ENCODE measurements around the gene FTSJ1.

- TF ChIP-seq, protein P1, sequence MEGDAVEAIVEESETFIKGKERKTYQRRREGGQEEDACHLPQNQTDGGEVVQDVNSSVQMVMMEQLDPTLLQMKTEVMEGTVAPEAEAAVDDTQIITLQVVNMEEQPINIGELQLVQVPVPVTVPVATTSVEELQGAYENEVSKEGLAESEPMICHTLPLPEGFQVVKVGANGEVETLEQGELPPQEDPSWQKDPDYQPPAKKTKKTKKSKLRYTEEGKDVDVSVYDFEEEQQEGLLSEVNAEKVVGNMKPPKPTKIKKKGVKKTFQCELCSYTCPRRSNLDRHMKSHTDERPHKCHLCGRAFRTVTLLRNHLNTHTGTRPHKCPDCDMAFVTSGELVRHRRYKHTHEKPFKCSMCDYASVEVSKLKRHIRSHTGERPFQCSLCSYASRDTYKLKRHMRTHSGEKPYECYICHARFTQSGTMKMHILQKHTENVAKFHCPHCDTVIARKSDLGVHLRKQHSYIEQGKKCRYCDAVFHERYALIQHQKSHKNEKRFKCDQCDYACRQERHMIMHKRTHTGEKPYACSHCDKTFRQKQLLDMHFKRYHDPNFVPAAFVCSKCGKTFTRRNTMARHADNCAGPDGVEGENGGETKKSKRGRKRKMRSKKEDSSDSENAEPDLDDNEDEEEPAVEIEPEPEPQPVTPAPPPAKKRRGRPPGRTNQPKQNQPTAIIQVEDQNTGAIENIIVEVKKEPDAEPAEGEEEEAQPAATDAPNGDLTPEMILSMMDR (IDR thresholded peaks at IDR 0.05) = no peak
- TF ChIP-seq POLR2A (IDR thresholded peaks at IDR 0.05) = no peak
Measured at GRCh38 chrX:48497871-48498270, 21.9 kb downstream of the FTSJ1 start.
